GM21360 (cell line): ENCODE results near the gene SERPINF2.
"Not testable (repeated sequence)": the region's sequence is repeated elsewhere in the genome, so short reads cannot be mapped to it uniquely, and the experiment has no call there.

Experiments used
- ATAC-seq: cut with Tn5 transposase; IDR thresholded peaks from one replicate; pipeline ENCODE4 v1.9.1; 2021; ENCODE audit warnings: mild to moderate bottlenecking, moderate library complexity; ENCODE audit not compliant: unreplicated experiment

SERPINF2 gene

GRCh38 chr17:1742371-1743087 lies at the start of gene SERPINF2:
TSS of gene SERPINF2 (plus strand) at chr17:1742871. CDS start at chr17:1744996, 2,125 bp downstream.
- ATAC-seq = no peak

- no peak for ATAC-seq
Measured at GRCh38 chr17:1693339-1693738, 49.3 kb upstream of the SERPINF2 start.

DNA sequence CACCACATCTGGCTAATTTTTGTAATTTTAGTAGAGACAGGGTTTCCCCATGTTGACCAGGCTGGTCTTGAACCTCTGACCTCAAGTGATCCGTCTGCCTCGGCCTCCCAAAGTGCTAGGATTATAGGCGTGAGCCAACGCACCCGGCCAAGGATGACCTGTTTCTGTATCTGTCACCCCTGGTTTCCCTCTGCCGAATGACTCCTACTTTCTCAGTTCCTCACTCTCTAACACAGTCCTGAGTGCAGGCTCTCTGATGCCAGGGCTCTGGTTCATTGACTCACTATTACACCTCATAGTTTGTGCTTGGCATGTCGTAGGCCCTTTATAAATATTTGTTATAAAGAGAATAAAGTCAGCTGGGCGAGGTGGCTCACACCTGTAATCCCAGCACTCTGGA lies 47.3 kb upstream of the SERPINF2 start:
- no peak for ATAC-seq

DNA sequence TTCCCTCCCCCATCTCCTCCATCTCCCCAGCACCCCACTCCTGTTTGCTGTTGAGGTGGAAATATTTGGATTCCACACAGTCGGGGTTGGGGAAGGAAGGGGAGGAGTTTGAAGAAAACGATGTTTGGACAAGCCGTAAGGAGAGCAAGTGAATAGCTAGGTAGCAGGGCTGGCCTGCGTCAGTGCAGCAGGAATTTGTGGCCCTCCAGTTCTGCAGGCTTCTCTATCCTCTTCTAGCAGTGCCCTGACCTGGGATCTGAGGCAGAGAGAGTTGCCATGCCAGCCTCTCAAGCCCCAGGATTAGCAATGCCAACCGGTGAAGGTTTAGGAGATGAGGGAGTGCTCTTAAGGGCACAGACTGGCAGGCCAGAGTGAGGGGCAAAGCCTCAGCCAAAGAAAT lies 45.0 kb upstream of the SERPINF2 start:
- no peak for ATAC-seq

- ATAC-seq = not testable (repeated sequence)
Measured at GRCh38 chr17:1699891-1700290, 42.8 kb upstream of the SERPINF2 start.

- no peak for ATAC-seq
Measured at GRCh38 chr17:1703063-1703462, 39.6 kb upstream of the SERPINF2 start.

DNA sequence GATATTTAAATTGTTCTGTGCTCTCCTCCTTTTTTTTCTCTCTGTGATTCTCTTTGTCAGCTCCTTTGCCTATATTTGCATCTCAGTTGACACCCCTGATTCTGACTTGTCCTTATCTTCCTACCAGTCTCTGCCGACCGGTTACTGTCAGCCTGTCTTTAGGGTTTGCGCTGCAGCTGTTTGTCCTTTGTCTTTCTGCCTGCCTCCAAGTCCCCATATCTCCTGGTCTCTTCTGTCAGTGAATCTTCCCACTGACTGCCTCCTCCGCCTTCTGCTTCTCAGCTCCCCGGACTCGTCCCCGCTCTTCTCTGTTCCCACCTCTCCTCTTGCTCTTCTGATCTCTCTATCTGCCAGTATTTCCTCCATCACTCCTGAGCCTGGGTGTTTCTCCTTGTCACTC lies 37.7 kb upstream of the SERPINF2 start:
- no peak for ATAC-seq

- no peak for ATAC-seq
Measured at GRCh38 chr17:1707107-1707506, 35.6 kb upstream of the SERPINF2 start.

DNA sequence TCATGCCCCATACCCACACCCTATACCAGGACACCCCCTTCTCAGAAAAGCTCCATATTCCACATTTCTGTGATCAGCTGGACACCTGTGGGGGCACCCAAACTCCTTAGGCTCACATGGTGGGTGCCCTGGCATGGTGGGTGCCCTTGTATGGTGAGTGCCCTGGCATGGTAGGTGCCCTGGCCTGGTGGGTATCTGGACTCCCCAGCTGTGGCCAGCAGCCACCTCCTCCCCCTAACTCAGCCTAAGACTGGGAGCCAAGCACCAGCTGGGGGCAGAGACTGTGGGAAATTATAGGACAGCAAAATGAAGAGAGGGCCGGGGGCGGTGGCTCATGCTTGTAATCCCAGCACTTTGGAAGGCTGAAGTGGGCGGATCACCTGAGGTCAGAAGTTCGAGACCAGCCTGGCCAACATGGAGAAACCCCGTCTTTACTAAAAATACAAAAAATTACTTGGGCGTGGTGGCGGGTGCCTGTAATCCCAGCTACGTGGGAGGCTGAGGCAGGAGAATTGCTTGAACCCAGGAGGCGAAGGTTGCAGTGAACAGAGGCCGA lies 33.8 kb upstream of the SERPINF2 start:
- ATAC-seq = not testable (repeated sequence)

- no peak for ATAC-seq
Measured at GRCh38 chr17:1709403-1709951, 33.2 kb upstream of the SERPINF2 start.

DNA sequence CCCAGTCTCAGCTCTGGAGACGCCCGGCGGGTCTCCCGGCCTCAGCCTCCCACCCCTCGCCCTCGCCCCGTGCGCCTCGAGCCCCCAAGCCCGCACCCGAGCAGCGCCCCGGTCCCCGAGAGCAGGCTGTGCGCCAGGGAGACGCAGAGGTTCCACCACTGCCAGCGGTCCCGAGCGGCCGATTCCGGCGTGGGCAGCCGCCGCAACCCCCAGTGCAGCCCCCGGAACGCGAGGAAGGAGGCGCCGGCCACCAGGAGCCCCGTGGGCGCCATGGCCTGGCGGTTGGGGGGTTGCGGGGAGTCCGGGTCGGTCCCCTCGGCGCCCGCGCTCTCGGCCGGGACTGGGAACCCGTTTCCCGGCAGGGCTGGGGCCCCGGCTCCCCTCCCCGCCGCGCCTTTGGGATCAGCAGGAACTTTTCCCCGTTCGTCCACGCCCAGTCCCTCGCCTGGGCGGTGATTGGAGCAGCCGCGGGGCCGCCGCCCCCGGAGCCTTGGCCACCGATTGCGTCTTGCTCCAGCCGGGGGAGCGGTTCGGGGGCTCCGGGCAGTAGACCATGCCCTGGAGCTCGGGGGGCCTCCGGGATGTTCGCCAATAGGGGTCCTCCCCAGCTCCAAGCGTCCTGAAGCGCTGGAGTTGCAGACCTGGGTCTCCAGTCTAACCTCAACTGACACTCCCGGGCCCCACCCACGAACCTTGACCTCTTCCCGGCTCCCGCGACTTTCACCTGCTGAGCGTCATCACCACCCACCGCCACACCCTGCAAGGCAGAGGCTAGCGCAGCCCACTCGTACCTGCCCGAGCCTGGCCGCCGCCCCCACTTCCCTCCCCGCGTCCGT lies 32.5 kb upstream of the SERPINF2 start, which contains the start of gene TLCD2:
TLCD2 (minus strand) TSS at position 407 of the 836 bp plus-strand sequence; CDS start at position 272, 135 bp downstream.
- ATAC-seq = no peak

- no peak for ATAC-seq
Measured at GRCh38 chr17:1710807-1711553, 31.7 kb upstream of the SERPINF2 start.

DNA sequence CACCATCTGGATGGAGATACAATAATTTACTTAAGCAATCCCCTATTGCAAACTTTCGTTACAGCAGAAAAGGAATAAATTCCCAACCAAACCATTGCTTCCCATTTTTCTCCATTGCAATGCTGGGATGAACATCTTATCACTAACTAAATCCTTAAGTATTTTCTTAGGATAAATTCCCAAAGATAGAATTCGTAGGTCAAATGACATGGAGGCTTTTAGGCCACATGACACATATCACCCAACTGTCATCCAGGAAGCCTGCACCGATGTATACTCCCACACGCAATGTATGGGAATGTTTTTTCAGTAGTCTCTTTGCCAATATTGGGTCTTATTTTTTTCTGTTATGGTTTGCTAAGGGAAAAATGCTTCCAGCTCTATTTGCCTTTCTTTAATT lies 30.9 kb upstream of the SERPINF2 start:
- no peak for ATAC-seq

GRCh38 chr17:1712271-1712670 lies 30.4 kb upstream of the SERPINF2 start:
- ATAC-seq = no peak

GRCh38 chr17:1713160-1713877 lies 29.4 kb upstream of the SERPINF2 start:
- no peak for ATAC-seq

- ATAC-seq = no peak
Measured at GRCh38 chr17:1713878-1714426, 28.7 kb upstream of the SERPINF2 start.

GRCh38 chr17:1714427-1714979 lies 28.2 kb upstream of the SERPINF2 start:
- ATAC-seq = no peak

DNA sequence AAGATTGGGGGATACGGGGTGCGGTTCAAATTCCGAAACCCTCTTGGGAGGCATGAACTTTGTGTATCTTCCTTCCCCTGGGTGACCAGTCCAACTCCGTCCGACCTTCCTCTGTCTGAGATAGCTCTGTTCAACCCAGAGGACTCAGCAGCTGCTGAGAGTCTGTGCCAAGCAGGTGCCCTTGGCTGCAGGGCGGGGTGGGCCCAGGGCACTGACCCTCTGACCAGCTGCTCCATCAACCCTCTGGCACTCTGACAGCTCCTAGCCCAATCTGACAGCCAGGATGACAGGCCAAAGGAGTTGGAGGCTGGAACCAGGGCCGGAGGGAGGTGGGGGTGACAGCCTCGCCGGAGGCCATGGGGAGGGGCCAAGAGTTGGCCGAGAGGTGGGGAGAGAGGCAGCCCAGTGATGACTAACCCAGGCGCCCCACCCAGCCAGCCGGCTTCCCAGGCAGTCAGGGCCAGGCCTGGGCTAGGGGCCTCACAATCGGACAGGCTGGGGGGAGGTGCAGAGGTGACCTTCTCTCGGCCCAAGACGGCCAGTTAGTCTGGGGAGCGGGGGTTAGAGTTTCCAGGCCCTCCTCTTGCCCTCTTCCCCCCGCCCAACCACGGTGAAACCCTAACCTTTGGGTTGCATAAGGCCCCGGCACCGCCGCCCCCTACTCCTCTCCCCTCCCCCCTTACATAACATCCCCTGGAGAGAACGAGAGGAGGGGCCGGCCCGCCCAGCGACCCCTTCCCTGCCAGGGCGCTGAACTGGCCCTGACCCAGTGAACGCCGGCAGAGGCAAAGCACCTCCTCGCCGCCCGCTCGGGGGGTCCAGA lies 27.5 kb upstream of the SERPINF2 start:
- ATAC-seq = no peak

GRCh38 chr17:1715803-1716075 lies 26.9 kb upstream of the SERPINF2 start:
- no peak for ATAC-seq
